CD14-positive monocyte (primary cell): ENCODE data around the gene LRP1B. TPM values are rescaled to one million over a fixed set of nuclear protein-coding genes. Genes with fewer than 3 reads are reported as not detected.

Source experiments
- DNase-seq, 3 donors: peaks; one replicate each; pipeline ENCODE4 v3.0.0-alpha.2; 2011 to 2022
- H2AFZ ChIP-seq: 2 replicates; pipeline ENCODE4 v1.6.0; 2012; ENCODE audit warnings: mild to moderate bottlenecking, low read depth, low read length, inconsistent platforms; ENCODE audit not compliant: insufficient read depth, poor library complexity, severe bottlenecking
- H3K27ac ChIP-seq, 2 donors: 1 replicate in 1 of 2; 2 replicates in 1 of 2; pipeline ENCODE4 v1.5.1; 2012 to 2013; ENCODE audit warnings: low read length in 2 of 2, control low read depth in 1 of 2, inconsistent platforms in 1 of 2, low read depth in 1 of 2, mild to moderate bottlenecking in 1 of 2
- H3K27me3 ChIP-seq, 2 donors: one replicate each; pipeline versions ENCODE4 v1.6.0 to v1.6.1; 2011 to 2013; ENCODE audit warnings: low read length in 2 of 2; ENCODE audit not compliant: control insufficient read depth in 2 of 2, insufficient read depth in 2 of 2
- H3K36me3 ChIP-seq, 2 donors: replicated peaks in 1 of 2; 1 replicate in 1 of 2; 2 replicates in 1 of 2; pipeline versions ENCODE4 v1.5.1 to v1.6.1; 2012 to 2013; ENCODE audit warnings: low read length in 2 of 2, control low read depth in 1 of 2, inconsistent platforms in 1 of 2, mild to moderate bottlenecking in 1 of 2; ENCODE audit not compliant: insufficient read depth in 2 of 2, control insufficient read depth in 1 of 2
- H3K4me1 ChIP-seq, 2 donors: 1 replicate in 1 of 2; 2 replicates in 1 of 2; pipeline versions ENCODE4 v1.5.1 to v1.6.1; 2012 to 2013; ENCODE audit warnings: low read length in 2 of 2, control low read depth in 1 of 2, inconsistent platforms in 1 of 2, mild to moderate bottlenecking in 1 of 2, moderate library complexity in 1 of 2; ENCODE audit not compliant: insufficient read depth in 2 of 2, control insufficient read depth in 1 of 2
- H3K4me2 ChIP-seq: replicated peaks from 2 replicates; pipeline ENCODE3; 2012; ENCODE audit warnings: low read length, moderate library complexity, mild to moderate bottlenecking; ENCODE audit not compliant: poor library complexity, severe bottlenecking; ENCODE audit errors: extremely low read depth
- H3K4me3 ChIP-seq, 3 experiments: fragments of 200-600 bp in 1 of 3; sonication (generic) in 1 of 3; replicated peaks in 1 of 3; 1 replicate in 2 of 3; 2 replicates in 1 of 3; pipeline ENCODE4 v1.5.1; 2011 to 2013; ENCODE audit warnings: low read length in 3 of 3, mild to moderate bottlenecking in 3 of 3, control low read depth in 2 of 3, low read depth in 2 of 3, inconsistent platforms in 1 of 3, moderate library complexity in 1 of 3
- H3K79me2 ChIP-seq: 2 replicates; pipeline ENCODE4 v1.6.0; 2012; ENCODE audit warnings: mild to moderate bottlenecking, control low read depth, inconsistent platforms, low read length, moderate library complexity; ENCODE audit not compliant: insufficient read depth
- H3K9ac ChIP-seq: 2 replicates; pipeline ENCODE4 v1.6.0; 2017; ENCODE audit warnings: low read length, mild to moderate bottlenecking; ENCODE audit not compliant: insufficient read depth, poor library complexity, severe bottlenecking
- H3K9me3 ChIP-seq, 2 donors: replicated peaks in 1 of 2; 1 replicate in 1 of 2; 2 replicates in 1 of 2; pipeline versions ENCODE4 v1.5.1 to v1.6.1; 2012 to 2013; ENCODE audit warnings: low read length in 2 of 2, control low read depth in 1 of 2; ENCODE audit not compliant: control insufficient read depth in 1 of 2, insufficient read depth in 1 of 2
- H4K20me1 ChIP-seq: 2 replicates; pipeline ENCODE4 v1.6.0; 2012; ENCODE audit warnings: mild to moderate bottlenecking, low read length, control low read depth, moderate library complexity; ENCODE audit not compliant: insufficient read depth
- H3K27ac Mint-ChIP-seq, 7 donors: one replicate each; pipeline ENCODE4 v1.8.0; 2020; ENCODE audit warnings: mild to moderate bottlenecking in 7 of 7, mixed read lengths in 7 of 7, moderate library complexity in 6 of 7, inconsistent platforms in 2 of 7
- H3K27me3 Mint-ChIP-seq, 3 donors: one replicate each; pipeline ENCODE4 v1.8.0; 2021 to 2022; ENCODE audit warnings: low read depth in 3 of 3, mild to moderate bottlenecking in 3 of 3, mixed read lengths in 3 of 3, moderate library complexity in 3 of 3, inconsistent platforms in 1 of 3
- H3K36me3 Mint-ChIP-seq, 2 donors: one replicate each; pipeline ENCODE4 v1.8.0; 2020; ENCODE audit warnings: mixed read lengths in 2 of 2, inconsistent platforms in 1 of 2, mild to moderate bottlenecking in 1 of 2
- H3K4me1 Mint-ChIP-seq: one replicate; pipeline ENCODE4 v1.8.0; 2020; ENCODE audit warnings: mild to moderate bottlenecking, mixed read lengths
- H3K4me3 Mint-ChIP-seq, 2 donors: one replicate each; pipeline ENCODE4 v1.8.0; 2020; ENCODE audit warnings: mild to moderate bottlenecking in 2 of 2, mixed read lengths in 2 of 2, moderate library complexity in 1 of 2
- H3K9me3 Mint-ChIP-seq, 7 donors: one replicate each; pipeline ENCODE4 v1.8.0; 2020 to 2022; ENCODE audit warnings: mixed read lengths in 7 of 7, mild to moderate bottlenecking in 6 of 7, moderate library complexity in 6 of 7, inconsistent platforms in 2 of 7
- CTCF ChIP-seq: fragments of 200-600 bp; IDR thresholded peaks from one replicate; pipeline ENCODE4 v1.8.0; 2022; ENCODE audit warnings: antibody characterized with exemption, mild to moderate bottlenecking
- WGBS: methylation state at CpG from one replicate; pipeline ENCODE4 v1.1.5; 2013; ENCODE audit warnings: missing lambda C conversion rate; ENCODE audit not compliant: insufficient coverage; 5-methylcytosine and 5-hydroxymethylcytosine counted together
- intact Hi-C, 2 donors: fragments of 100-400 bp; cut with micrococcal nuclease; formaldehyde crosslinking; loops; one replicate each; pipeline versions ENCODE4 v1.15.0 to v1.15.1; 2023
- polyA plus RNA-seq, 3 donors: library from polyadenylated mRNA; depleted of rRNA in 1 of 3; unstranded in 2 of 3; stranded (reverse) in 1 of 3; fragments of 300-500 nt in 2 of 3; fragments of >200 nt in 1 of 3; fragmentation: Illumina TruSeq in 2 of 3; gene quantifications; 1 replicate in 2 of 3; 2 replicates in 1 of 3; pipeline ENCODE4 v1.2.3, GENCODE V29; 2012 to 2021

The LRP1B gene
- polyA plus RNA-seq, 3 donors, result not detected

GRCh38 chr2:141411419-141411818 is 719.4 kb downstream of the LRP1B start:
- Histone ChIP-seq H2AFZ (no peak overlapping the region), H3K4me2 (no peak overlapping the region), H3K4me1 (no peaks in the 10 kb centered on the region), H3K27ac (no peak overlapping the region), H4K20me1 (no peaks in the 10 kb centered on the region), H3K9me3 (peaks cover 0 to 5% of the 10 kb centered on the region in 2 donors), H3K27me3 (no peaks in the 10 kb centered on the region), H3K9ac (no peak overlapping the region), H3K79me2 (no peaks in the 10 kb centered on the region), H3K36me3 (no peaks in the 10 kb centered on the region), H3K4me3 (no peak overlapping the region)
- DNase-seq, result no peak
- Mint-ChIP-seq H3K27me3 (peaks cover 0 to 3% (median 0%) of the 10 kb centered on the region in 3 donors), H3K27ac (no peak overlapping the region), H3K4me3 (no peak overlapping the region), H3K9me3 (peaks cover 1 to 11% (median 5%) of the 10 kb centered on the region in 7 donors), H3K4me1 (no peaks in the 10 kb centered on the region), H3K36me3 (no peaks in the 10 kb centered on the region)
- WGBS, result no CpG with 5 or more reads among the region's 2 CpGs
- intact Hi-C loops, result no loop called here
- TF ChIP-seq CTCF, result no peak

GRCh38 chr2:141399270-141399669 is 731.5 kb downstream of the LRP1B start:
- no peak for DNase-seq
- no peak overlapping the region for H2AFZ ChIP-seq
- TF ChIP-seq CTCF, result no peak
- H3K4me2 ChIP-seq, result no peak overlapping the region
- H3K27me3 ChIP-seq, result no peaks in the 10 kb centered on the region
- H3K36me3 Mint-ChIP-seq, result no peaks in the 10 kb centered on the region
- H3K4me3 ChIP-seq, result no peak overlapping the region
- H3K27ac ChIP-seq, result no peak overlapping the region
- no peaks in the 10 kb centered on the region for H4K20me1 ChIP-seq
- H3K4me1 Mint-ChIP-seq, result no peaks in the 10 kb centered on the region
- H3K9me3 Mint-ChIP-seq, result peaks cover 0 to 2% (median 0%) of the 10 kb centered on the region in 7 donors
- H3K4me3 Mint-ChIP-seq, result no peak overlapping the region
- H3K9ac ChIP-seq, result no peak overlapping the region
- H3K27me3 Mint-ChIP-seq, result no peaks in the 10 kb centered on the region
- no peaks in the 10 kb centered on the region for H3K36me3 ChIP-seq
- intact Hi-C loops, result no loop called here
- no peaks in the 10 kb centered on the region for H3K9me3 ChIP-seq
- no peak overlapping the region for H3K27ac Mint-ChIP-seq
- WGBS, result no CpG with 5 or more reads among the region's 1 CpG
- H3K4me1 ChIP-seq, result no peaks in the 10 kb centered on the region
- no peaks in the 10 kb centered on the region for H3K79me2 ChIP-seq
